ENCODE measurements around the gene SLC25A47.

- TF ChIP-seq POLR2A (IDR thresholded peaks at IDR 0.05) (peak; percentile 27 to 39), CTCF (IDR thresholded peaks at IDR 0.05) (no peak)
Observed at GRCh38 chr14:100306101-100306997, 16.8 kb upstream of the SLC25A47 start, which contains the start of gene SLC25A29.

Data from Peyer's patch (tissue), 4 donors.